Activated CD4-positive, alpha-beta T cell treated with anti-CD3 and anti-CD28 coated beads, Interleukin-10, Interleukin-2, amounts not matched to agents 100 ng/mL and 50 ng/mL, durations not matched to agents 16 hours and 8 hours (primary cell): Measurements from ENCODE around the gene SGK1.
"Not testable (repeated sequence)": the region's sequence is repeated elsewhere in the genome, so short reads cannot be mapped to it uniquely, and the experiment has no call there.

Experiments
- DNase-seq: peaks from one replicate; pipeline ENCODE4 v3.0.0-alpha.2; 2020

SGK1 gene

GRCh38 chr6:134216301-134217010, 101.5 kb downstream of the SGK1 start:
- no peak for DNase-seq

- not testable (repeated sequence) for DNase-seq
These were observed 104.5 kb downstream of the SGK1 start for GRCh38 chr6:134213410-134213809.

- no peak for DNase-seq
These were observed 106.6 kb downstream of the SGK1 start for GRCh38 chr6:134211297-134211696.

GRCh38 chr6:134207421-134207820, 110.5 kb downstream of the SGK1 start:
- no peak for DNase-seq

GRCh38 chr6:134205366-134205765, 112.5 kb downstream of the SGK1 start:
- DNase-seq: no peak

GRCh38 chr6:134204759-134205158, 113.2 kb downstream of the SGK1 start:
- not testable (repeated sequence) for DNase-seq

GRCh38 chr6:134204031-134204430, 113.9 kb downstream of the SGK1 start:
- no peak for DNase-seq

- DNase-seq: no peak
These were observed 116.2 kb downstream of the SGK1 start for GRCh38 chr6:134201716-134202115.

- peak; percentile 28 for DNase-seq
These were observed 117.9 kb downstream of the SGK1 start for GRCh38 chr6:134199848-134200606.

GRCh38 chr6:134198093-134198492, 119.8 kb downstream of the SGK1 start:
- DNase-seq: no peak

GRCh38 chr6:134197685-134198084, 120.2 kb downstream of the SGK1 start:
- not testable (repeated sequence) for DNase-seq

- DNase-seq: peak; percentile 77
These were observed 121.2 kb downstream of the SGK1 start for GRCh38 chr6:134196568-134197193.

GRCh38 chr6:134195985-134196384, 121.9 kb downstream of the SGK1 start:
- no peak for DNase-seq

- DNase-seq: peak; percentile 9
These were observed 122.6 kb downstream of the SGK1 start for GRCh38 chr6:134195164-134195906.

- DNase-seq: no peak
These were observed 124.1 kb downstream of the SGK1 start for GRCh38 chr6:134193536-134194498.

GRCh38 chr6:134192609-134193008, 125.3 kb downstream of the SGK1 start:
- DNase-seq: not testable (repeated sequence)

- no peak for DNase-seq
These were observed 127.0 kb downstream of the SGK1 start for GRCh38 chr6:134190883-134191282.

- DNase-seq: no peak
These were observed 130.2 kb downstream of the SGK1 start for GRCh38 chr6:134187751-134188150.

GRCh38 chr6:134187154-134187553, 130.8 kb downstream of the SGK1 start:
- no peak for DNase-seq

- DNase-seq: no peak
These were observed 131.6 kb downstream of the SGK1 start for GRCh38 chr6:134186355-134186754.

- DNase-seq: no peak
These were observed 132.6 kb downstream of the SGK1 start for GRCh38 chr6:134185277-134185676.

- no peak for DNase-seq
These were observed 134.1 kb downstream of the SGK1 start for GRCh38 chr6:134183844-134184243.
